HuH-7.5 (cell line): Measurements from ENCODE around the gene PLPPR2.
A peak's percentile ranks its signal among the peaks of the same experiment; 100 is the strongest.
"Not testable (repeated sequence)": the region's sequence is repeated elsewhere in the genome, so short reads cannot be mapped to it uniquely, and the experiment has no call there.

Experiments
- DNase-seq: peaks from one replicate; pipeline ENCODE4 v3.0.0; 2011; ENCODE audit warnings: low spot score

PLPPR2 gene

DNA sequence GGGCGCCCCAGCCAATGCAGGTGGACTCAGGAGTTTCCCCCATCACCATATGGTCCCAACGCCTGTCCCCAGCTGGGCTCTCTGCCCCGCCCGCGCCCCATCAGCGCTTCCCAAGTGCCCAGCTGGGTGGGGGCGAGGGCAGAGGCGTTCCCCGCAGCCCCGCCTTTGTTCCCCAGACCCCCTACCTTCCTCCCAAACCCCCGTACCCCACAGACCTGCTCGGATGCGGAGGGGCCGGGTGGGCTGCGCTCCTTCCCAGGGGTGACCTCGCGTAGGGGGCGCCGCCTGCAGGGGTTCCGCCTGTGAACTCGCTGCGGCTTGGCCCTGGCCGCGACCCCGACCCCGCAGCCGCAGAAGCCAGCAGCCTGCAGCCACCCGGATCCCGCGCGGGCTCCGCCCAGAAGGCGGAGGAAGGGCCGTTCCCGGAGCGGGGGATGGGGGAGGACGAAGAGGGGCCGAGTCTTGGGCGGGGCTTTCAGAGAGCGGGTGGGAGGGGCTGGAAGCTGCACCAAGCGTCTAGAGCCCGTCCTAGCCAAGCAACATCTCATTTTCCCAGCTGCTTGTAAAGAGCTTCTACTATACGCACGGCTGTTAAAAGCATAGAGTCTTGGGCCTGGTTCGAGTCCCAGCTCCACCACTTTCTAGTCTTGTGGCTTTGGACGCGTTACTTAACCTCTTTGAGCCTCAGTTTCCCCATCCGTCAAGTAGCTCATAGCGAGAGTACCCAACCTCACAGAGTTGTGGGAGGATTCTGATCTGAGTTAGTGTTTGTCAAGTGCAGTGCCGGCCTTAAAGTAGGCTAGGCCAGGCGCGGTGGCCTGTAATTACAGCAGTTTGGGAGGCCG, 15.8 kb upstream of the PLPPR2 start, which contains the start of gene RAB3D:
TSS of gene RAB3D (minus strand) at position 404 of the 845 bp plus-strand sequence. CDS start 2,258 bp downstream, outside the sequence.
- peak; percentile 96 for DNase-seq

DNA sequence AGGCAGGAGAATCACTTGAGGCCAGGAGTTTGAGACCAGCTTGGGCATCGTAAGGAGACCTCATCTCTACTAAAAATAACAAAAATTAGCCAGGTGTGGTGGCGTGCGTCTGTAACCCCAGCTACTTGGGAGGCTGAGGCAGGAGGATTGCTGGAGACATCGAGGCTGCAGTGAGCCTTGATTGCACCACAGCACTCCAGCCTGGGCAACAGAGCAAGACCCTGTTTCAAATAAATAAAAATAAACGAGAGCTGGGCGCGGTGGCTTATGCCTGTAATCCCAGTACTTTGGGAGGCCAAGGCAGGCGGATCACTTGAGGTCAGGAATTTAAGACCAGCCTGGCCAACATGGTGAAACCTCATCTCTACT, 15.1 kb upstream of the PLPPR2 start:
- not testable (repeated sequence) for DNase-seq

DNA sequence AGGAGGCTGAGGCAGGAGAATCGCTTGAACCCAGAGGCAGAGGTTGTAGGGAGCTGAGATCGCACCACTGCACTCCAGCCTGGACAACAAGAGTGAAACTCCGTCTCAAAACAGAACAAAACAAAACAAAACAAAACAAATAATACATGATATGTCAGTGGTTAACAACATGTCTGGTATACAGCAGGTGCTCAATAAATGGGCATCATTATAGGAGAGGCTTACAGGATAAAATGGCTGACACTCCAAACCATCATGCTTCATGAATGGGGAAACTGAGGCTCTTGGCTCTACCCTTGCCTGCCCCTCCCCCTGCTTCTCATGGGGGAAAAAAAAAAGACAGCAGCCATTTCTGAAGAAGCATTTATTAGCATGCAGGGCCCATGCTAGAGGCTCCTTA, 12.8 kb upstream of the PLPPR2 start:
- DNase-seq = no peak

DNA sequence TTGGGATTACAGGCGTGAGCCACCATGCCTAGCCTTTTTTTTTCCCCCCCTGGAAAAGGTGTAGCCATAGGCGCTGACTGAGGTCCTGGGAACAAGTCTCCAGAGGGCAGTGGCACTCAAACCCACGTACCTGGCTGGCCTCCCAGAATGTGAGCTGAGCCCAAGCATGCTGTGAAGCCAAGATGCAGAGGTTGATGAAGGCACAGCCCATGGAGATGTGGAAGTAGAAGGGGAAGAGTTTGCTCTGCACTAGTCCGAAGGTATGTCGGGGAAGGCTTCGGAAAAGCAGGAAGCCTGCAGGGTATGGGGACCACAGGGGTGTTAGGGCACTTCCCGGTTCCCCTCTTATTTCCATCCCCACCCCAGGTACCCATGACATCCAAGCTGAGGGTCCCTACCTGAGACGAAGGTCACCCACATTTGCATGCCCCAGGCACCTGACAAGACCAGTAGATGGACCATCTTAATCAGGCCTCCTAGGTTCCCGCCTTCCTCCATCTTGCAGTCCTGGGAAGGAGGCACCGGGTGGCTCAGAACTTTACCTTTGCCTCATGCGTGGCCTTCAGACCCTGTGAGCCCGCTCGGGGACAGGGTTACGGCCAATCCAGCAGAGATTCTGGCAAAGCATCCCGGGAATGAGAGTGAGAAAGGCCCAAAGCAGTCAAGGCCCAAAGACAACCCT, 10.0 kb upstream of the PLPPR2 start:
- DNase-seq = no peak

DNA sequence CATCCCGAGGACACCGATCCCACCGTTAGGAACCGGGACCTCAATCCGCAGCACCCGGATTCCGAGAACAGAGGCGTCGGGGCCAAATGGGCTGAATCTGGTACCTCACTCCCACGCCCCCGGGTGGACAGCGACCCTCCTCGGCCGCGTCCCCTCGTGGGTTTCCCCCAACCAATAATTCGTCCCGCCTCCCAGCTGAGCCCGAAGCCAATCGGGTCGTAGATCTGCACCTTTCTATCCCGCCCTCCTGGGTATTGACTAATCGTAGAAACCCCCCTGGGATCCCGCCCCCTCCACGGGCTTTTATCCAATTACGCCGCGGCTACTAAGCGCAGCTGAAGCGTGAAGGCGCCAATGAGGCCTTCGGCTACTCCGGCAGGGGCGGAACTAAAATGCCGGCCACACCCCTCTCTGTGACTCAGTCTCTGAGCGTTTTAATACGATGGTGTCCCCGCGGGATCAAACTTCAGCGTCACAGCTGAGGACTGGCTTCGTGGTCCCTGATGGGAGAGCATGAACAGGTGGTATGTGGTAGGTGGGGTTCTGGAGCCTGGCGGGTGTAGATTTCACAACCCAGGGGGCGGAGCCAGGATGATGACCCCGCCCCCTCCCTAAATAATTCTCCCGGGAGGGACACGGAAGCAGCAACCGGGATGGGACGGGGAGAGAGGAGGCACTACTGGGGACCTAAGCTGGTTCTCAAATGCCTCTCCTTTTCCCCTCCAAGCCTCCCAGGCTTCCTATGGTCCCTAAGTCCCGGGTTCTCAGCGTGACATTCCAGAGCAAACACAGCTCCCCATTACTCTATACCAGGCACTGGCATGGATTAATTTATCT, 8.9 kb upstream of the PLPPR2 start, which contains the start of the genes CCDC159 and TMEM205:
TSS of gene CCDC159 (plus strand) at position 416 of the 837 bp plus-strand sequence. CDS start at position 504, 88 bp downstream.
TSS of gene TMEM205 (minus strand) at position 165 of the 837 bp plus-strand sequence. CDS start 649 bp downstream, outside the sequence.
- DNase-seq = peak; percentile 97

DNA sequence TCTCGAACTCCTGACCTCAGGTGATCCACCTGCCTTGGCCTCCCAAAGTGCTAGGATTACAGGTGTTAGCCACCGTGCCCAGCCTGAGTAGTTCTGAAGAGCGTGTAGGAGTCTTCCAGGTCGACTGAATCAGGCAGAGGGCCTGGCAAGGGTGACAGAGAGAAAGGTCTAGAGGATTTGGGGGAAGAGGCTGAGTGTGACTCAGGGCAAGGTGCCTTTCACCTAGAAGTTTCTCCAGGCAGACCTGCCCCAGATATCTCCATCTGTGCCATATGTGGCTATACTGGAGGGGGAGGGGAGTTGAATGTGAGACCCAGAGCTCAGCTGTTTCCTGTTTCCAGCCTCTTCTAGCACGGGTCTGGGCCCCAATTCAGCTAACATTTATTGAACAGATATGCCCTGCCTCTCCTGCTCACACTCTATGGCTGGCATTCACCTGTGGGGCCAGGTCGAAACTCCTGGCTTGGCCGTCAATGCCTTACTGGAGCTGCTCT, 7.6 kb upstream of the PLPPR2 start:
- no peak for DNase-seq

DNA sequence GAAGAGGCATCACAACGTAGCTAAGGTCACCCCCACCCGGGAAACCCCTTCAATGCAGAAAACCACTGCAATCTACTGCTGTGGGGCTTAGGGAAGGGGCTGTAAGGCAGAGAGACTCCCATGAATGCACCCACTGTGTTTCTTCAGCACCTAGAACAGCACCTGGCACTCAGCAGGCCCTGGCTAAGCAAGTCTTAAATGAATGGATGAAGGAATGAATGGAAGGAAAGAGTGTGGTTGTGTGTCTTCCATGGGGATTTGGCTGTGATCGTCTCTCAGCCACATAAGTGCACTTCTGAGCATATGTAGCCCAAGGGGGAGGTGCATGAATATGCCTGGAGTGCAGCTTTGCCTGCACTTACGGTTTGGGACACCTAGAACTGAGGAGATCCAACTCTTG, 6.1 kb upstream of the PLPPR2 start:
- DNase-seq = no peak

DNA sequence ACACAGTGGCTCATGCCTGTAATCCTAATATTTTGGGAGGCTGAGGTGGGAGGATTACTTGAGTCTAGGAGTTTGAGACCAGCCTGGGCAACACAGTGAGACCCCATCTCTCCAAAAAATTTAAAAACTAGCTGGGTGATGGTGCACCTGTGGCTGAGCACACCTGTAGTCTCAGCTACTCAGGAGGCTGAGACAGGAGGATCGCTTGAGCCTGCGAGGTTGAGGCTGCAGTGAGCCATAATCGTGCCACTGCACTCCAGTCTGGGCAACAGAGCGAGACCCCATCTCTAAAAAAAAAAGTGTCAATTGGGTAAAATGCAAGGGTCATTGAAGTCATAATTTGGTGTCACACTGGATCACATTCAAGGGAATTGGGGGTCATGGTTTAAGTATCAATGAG, 1.1 kb upstream of the PLPPR2 start:
- DNase-seq = not testable (repeated sequence)

DNA sequence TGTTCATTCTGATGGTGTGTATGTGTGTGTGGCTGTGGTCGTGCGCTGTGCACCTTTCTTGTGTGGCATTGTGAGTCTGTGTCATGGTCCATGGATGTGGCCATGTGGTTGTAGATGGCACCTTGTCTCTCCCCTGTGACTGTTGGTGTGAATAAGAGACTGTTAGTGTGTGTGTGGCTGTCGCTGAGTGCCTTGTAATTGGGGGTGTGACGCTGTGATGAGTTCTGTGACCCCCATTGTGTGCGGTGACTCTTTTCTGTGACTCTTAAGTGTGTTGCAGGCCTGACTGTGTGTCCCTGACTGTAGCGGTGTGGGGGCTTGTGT, 804 bp downstream of the PLPPR2 start:
- DNase-seq = no peak

DNA sequence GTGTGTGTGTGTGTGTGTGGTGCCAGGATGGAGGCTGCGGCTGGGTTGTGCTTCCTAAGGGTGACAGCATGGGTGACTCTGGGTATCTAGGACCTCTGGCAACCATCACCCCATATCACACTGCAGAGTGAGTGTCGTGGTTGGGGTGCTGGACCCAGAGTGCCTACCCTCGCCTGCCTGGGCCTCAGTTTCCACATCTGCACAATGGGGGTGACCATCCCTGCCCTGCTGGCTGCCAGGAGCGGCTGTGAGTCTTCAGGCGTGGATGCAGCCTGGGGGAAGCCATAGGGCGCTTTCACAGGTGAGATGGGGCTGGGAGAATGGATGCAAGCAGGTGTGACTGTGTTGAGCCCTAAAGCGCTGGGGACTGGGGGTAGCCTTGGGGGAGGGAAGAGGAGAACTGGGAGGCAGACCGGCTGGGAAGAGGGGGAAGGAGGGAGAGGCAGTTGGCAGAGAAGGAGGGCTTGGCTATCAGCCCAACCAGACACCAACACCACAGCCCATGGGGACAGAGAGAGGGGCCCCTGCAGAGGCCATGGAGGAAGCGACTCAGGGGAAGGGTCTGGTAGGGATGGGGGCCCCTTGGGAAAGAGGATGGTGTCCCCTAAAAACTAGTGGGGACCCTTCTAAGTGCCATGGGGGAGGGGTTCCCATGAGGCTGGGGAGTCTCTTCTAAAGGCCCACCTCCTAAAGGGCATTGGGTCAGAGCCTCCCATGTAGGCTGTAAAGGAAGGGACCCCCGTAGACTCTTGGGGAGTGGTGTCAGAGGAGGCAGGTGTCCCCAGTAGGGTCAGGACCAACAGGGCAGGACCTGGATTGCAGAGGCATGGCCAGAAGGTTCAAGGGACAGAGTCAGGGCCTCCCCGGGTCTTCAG, 1.7 kb downstream of the PLPPR2 start:
- DNase-seq = no peak

DNA sequence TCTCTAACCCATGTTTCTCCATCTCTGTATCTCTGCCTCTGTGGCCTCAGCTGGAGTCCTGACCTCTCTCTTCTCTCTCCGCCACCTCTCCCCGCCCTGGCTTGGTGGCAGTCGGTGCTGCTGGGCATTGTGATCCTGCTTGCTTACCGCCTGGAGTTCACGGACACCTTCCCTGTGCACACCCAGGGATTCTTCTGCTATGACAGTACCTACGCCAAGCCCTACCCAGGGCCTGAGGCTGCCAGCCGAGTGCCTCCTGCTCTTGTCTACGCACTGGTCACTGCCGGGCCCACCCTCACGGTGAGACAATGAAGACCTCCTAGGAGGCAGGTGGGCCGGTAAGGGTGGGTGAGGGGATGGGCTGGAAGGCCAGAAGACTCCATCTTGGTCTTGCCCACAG, 4.2 kb downstream of the PLPPR2 start:
- no peak for DNase-seq

DNA sequence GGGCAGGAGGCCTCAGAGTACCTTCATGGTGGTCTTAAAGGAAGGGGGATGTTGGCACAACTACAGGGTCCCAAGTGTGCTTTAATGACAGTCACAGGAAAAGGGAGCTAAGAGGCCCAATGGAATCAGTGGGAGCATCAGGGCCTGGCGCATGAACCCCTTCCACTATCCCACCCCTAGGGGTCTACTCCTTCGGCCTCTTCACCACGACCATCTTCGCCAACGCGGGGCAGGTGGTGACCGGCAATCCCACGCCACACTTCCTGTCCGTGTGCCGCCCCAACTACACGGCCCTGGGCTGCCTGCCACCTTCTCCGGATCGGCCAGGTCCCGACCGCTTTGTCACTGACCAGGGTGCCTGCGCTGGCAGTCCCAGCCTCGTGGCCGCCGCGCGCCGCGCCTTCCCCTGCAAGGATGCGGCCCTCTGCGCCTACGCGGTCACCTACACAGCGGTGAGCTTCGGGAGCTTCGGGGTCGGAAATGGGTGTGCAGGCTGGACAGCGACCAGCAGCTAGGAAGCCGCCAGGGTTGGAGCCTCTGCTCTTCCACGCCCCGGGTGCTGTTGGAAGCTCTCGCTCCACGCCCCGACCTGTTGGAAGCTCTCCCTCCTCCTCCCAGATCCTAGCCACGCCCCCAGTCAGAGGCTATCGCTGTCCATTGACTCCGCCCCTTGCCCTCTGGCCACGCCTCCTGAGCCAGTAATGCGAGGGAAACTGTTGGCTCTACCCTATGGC, 6.0 kb downstream of the PLPPR2 start:
- no peak for DNase-seq

DNA sequence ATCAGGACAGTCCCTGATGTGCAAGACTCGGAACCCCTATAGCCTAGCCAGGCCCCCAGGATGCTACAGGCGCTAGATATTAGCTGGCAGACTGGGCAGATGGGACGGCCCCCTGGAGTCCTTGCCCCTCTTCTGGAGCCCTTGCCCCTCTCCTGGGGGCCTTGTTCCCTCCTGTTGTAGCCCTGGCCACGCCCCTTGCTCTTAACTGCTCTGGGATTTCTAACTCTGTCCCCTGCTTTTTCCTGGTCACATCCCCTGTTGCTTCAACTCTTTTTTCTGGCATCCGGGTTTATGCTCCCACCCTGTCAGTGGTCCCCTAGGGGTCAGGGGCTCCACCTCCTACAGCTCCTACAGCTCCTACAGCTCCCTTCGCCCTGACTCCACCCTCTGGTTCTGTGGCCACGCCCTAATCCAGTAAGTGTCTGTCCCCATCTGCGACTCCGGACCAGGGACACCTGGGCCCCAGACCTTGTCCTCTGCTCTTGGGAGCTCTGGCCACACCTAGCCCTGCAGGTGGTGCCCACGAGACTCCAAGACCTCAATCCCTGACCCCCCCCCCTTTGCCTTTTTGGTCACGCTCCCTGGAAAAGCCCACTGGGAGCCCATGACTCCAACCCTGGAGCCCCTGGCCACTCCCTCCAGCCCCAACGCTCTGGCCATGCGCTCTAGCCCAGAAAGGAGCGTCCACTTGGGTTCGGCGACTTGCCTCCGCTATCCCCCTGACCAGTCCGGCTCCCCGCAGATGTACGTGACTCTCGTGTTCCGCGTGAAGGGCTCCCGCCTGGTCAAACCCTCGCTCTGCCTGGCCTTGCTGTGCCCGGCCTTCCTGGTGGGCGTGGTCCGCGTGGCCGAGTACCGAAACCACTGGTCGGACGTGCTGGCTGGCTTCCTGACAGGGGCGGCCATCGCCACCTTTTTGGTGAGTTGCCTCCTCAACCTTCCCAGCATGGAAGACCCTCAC, 6.8 kb downstream of the PLPPR2 start:
- no peak for DNase-seq

DNA sequence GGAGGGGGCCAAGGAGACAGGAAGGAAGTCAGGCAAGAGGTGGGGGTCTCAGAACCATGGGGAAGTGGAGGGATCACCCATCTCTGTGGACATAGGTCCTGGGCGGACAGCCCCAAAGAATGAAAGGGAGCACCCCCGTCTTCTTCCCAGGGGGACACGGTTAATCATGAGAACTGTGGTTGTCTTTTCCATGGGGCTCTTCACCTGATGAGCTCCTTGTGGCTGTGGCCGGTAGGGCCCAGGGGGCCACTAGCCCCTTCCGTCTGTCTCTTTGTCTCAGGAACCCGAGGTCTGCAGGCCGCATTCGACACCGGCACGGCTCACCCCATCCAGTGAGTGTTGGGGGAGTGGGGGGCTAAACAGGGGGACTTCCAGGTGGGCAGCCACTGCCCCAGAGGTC, 8.6 kb downstream of the PLPPR2 start:
- DNase-seq = no peak

DNA sequence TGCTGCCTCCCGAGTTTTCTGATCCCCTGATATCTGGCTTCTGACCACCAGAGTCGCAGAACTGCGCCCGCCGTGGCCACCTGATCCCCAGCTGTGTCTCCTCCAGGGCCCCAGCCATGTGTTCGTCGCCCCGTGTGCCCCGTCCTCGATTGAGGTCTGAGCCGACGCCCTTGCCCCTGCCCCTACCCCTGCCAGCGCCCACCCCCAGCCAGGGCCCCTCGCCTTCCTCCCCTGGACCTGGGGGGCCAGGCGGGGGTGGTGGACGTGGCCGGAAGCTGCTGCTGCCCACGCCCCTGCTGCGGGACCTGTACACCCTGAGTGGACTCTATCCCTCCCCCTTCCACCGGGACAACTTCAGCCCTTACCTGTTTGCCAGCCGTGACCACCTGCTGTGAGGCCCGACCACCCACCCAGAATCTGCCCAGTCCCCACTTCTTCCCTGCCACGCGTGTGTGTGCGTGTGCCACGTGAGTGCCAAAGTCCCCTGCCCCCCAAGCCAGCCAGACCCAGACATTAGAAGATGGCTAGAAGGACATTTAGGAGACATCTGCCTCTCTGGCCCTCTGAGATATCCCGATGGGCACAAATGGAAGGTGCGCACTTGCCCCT, 9.2 kb downstream of the PLPPR2 start:
- no peak for DNase-seq

DNA sequence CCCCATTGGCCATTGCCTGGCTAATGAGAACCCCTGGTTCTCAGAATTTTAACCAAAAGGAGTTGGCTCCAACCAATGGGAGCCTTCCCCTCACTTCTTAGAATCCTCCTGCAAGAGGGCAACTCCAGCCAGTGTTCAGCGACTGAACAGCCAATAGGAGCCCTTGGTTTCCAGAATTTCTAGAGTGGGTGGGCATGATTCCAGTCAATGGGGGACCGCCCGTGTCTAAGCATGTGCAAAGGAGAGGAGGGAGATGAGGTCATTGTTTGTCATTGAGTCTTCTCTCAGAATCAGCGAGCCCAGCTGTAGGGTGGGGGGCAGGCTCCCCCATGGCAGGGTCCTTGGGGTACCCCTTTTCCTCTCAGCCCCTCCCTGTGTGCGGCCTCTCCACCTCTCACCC, 9.7 kb downstream of the PLPPR2 start:
- no peak for DNase-seq

DNA sequence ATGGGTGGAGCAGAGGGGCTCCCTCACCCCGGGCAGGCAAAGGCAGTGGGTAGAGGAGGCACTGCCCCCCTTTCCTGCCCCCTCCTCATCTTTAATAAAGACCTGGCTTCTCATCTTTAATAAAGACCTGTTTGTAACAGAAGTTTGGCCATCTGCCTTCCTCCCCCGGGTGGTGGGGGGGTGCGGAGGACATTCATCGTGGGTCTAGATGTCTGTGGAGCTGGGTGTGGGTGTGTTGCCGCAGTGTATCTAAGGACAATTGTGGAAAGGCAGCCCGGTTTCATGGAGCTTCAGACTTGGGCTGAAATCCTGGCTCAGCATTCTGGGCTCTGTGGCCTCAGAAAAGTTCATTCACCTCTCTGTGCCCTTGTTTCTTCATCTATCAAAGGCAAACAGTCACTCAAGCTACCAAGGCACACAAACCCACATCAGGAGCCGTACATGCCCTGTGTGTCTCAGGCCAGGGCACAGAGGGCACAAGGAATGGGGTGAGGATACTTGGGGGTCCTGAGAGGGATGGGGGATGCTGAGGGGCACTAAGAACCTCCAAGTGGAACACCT, 10.4 kb downstream of the PLPPR2 start:
- no peak for DNase-seq

DNA sequence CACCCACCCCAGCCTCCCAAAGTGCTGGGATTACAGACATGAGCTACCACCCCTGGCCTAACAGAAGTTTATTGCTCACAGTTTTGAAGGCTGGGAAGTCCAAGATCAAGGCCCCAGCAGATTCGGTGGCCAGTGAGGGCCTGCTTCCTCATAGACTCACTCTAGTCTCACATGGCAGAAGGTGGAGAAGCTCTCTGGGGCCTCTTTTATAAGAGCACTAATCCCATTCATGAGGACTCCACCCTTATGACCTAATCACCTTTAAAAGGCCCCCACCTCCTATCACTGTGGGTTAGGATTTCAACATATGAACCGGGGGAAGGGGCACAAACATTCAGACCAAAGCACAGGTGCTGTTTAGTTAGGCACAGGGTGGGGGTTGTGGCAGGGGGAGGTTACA, 12.3 kb downstream of the PLPPR2 start:
- DNase-seq = no peak

DNA sequence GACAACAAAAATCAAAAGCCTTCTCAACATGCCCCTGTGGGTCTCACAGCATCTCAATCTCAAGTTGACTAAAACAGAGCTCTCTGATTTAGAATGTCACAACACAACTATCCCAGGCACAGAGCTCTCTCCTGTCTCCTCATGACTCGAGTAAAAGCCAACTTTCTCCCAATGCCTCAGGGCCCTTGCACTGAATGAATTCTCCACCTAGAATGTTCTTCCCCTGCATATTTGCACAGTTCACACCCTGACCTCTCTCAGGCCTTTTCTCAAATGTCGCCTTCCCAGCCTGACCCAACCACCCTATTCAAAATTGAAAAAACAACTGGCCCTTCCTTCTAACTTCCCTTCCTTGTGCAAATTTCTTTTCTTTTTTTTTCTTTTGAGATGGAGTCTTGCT, 15.5 kb downstream of the PLPPR2 start:
- DNase-seq = no peak
